MCF 10A (cell line): ENCODE measurements around the gene TBC1D4. TPM values are rescaled to one million over a fixed set of nuclear protein-coding genes. Genes with fewer than 3 reads are reported as not detected.

Source experiments
- BruUV-seq: library from RNA; stranded (reverse); fragments of 400-500 nt; replicated peaks from 2 replicates; lab custom pipeline; 2021; lab: Mats Ljungman, UMichigan
- CTCF ChIA-PET: fragments of 300-600 bp; sonication (Branson Sonifier 250); formaldehyde crosslinking; extraction: SDS; loops from one replicate; lab custom pipeline; 2021; ENCODE audit warnings: antibody characterized with exemption, inconsistent platforms; lab: Yijun Ruan, JAX
- POLR2A ChIA-PET: fragments of 300-600, 350-650 bp; sonication (Branson Sonifier 250); formaldehyde crosslinking; extraction: SDS; loops from one replicate; lab custom pipeline; 2020; ENCODE audit warnings: antibody characterized with exemption, inconsistent platforms; lab: Yijun Ruan, JAX
- DNase-seq: peaks from one replicate; pipeline ENCODE4 v3.0.0-alpha.2; 2018; ENCODE audit not compliant: unreplicated experiment
- H3K27ac Mint-ChIP-seq: one replicate; pipeline ENCODE4 v1.8.0; 2022; ENCODE audit warnings: mild to moderate bottlenecking, low read depth, mixed read lengths; ENCODE audit not compliant: unreplicated experiment
- H3K27me3 Mint-ChIP-seq: one replicate; pipeline ENCODE4 v1.8.0; 2022; ENCODE audit warnings: mixed read lengths; ENCODE audit not compliant: insufficient read depth, unreplicated experiment
- H3K36me3 Mint-ChIP-seq: one replicate; pipeline ENCODE4 v1.8.0; 2022; ENCODE audit warnings: mild to moderate bottlenecking, moderate library complexity, mixed read lengths; ENCODE audit not compliant: insufficient read depth, unreplicated experiment
- H3K4me1 Mint-ChIP-seq: one replicate; pipeline ENCODE4 v1.8.0; 2022; ENCODE audit warnings: mixed read lengths; ENCODE audit not compliant: insufficient read depth, unreplicated experiment
- H3K4me3 Mint-ChIP-seq: one replicate; pipeline ENCODE4 v1.8.0; 2022; ENCODE audit warnings: mild to moderate bottlenecking, moderate library complexity, mixed read lengths; ENCODE audit not compliant: unreplicated experiment
- H3K9me3 Mint-ChIP-seq: one replicate; pipeline ENCODE4 v1.8.0; 2022; ENCODE audit warnings: mixed read lengths; ENCODE audit not compliant: unreplicated experiment
- intact Hi-C: fragments of 100-400 bp; cut with micrococcal nuclease; formaldehyde crosslinking; loops from 2 replicates; pipeline ENCODE4 v1.14.1; 2022
- total RNA-seq: library from RNA; stranded (reverse); gene quantifications from 2 replicates; pipeline ENCODE4 v1.2.3, GENCODE V29; 2022
- TF ChIP-seq, protein P1 (sequence below): fragments of 200-600 bp; IDR thresholded peaks from one replicate; pipeline ENCODE4 v1.8.0; 2022; ENCODE audit warnings: antibody characterized with exemption, mild to moderate bottlenecking; ENCODE audit not compliant: unreplicated experiment

TBC1D4 gene
- total RNA-seq, 1 experiment from 2014 or later = 9.3 TPM

DNA sequence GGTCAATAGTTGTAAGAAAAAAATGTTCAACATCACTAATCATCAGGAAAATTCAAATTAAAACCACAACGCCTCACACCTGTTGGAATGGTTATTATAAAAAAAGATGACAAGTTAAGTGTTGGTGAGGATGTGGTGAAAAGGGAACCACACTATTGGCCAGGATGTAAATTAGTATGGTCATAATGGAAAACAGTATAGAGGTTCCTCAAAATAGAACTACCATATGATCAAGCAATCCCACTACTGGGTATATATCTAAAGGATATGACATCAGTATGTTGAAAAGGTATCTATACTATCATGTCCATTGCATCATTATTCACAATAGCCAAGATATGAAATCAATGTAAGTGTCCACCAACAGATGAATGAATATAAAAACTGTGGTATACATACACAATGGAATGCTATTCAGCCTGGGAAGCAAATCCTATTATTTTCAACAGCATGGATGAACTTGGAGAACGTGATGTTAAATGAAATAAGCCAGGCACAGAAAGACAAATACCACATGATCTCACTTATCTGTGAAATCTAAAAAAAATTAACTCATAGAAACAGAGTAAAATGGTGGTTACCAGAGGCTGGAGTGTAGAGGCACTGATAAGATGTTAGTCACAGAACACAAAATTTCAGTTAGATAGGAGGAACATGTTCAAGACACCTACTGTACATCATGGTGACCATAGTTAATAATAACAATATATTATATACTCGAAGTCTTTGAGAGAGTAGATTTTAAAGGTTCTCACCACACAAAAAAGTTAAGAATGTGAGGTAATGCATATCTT is 56.6 kb downstream of the TBC1D4 start:
- no TSS peak for BruUV-seq
- ChIA-PET CTCF (no interaction called here), POLR2A (interaction anchor here (0.7 to 1.3 kb wide), 2 partner anchors 8 to 20 kb away, joined by 3 to 4 read pairs; no protein-coding TSS in a partner anchor)
- H3K4me3 Mint-ChIP-seq = no peak overlapping the region
- H3K27me3 Mint-ChIP-seq = no peaks in the 10 kb centered on the region
- H3K27ac Mint-ChIP-seq = no peak overlapping the region
- TF ChIP-seq, protein P1, sequence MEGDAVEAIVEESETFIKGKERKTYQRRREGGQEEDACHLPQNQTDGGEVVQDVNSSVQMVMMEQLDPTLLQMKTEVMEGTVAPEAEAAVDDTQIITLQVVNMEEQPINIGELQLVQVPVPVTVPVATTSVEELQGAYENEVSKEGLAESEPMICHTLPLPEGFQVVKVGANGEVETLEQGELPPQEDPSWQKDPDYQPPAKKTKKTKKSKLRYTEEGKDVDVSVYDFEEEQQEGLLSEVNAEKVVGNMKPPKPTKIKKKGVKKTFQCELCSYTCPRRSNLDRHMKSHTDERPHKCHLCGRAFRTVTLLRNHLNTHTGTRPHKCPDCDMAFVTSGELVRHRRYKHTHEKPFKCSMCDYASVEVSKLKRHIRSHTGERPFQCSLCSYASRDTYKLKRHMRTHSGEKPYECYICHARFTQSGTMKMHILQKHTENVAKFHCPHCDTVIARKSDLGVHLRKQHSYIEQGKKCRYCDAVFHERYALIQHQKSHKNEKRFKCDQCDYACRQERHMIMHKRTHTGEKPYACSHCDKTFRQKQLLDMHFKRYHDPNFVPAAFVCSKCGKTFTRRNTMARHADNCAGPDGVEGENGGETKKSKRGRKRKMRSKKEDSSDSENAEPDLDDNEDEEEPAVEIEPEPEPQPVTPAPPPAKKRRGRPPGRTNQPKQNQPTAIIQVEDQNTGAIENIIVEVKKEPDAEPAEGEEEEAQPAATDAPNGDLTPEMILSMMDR = no peak
- no peaks in the 10 kb centered on the region for H3K36me3 Mint-ChIP-seq
- H3K9me3 Mint-ChIP-seq = no peaks in the 10 kb centered on the region
- no peaks in the 10 kb centered on the region for H3K4me1 Mint-ChIP-seq
- intact Hi-C loops = no loop called here
- DNase-seq = no peak

DNA sequence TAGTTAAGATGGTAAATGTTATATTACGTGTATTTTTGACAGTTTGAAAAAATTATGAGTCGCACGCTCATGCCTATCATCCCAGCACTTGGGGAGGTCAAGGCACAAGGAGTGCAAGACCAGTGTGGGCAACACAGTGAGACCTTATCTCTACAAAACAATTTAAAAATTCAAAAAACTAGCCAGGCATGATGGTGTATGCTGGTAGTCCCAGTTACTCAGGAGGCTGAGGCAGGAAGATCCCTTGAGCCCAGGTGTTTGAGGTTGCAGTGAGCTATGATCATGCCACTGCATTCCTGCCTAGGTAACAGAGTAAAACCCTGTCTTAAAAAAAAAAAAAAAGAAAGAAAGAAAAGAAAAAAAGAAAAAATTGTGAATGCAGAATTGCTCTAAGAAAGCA is 58.0 kb downstream of the TBC1D4 start:
- TF ChIP-seq, protein P1 = no peak
- H3K36me3 Mint-ChIP-seq = no peaks in the 10 kb centered on the region
- BruUV-seq = no TSS peak
- no peak overlapping the region for H3K27ac Mint-ChIP-seq
- H3K4me1 Mint-ChIP-seq = peaks cover 3% of the 10 kb centered on the region
- intact Hi-C loops = no loop called here
- ChIA-PET CTCF (no interaction called here), POLR2A (interaction anchor here (1.0 to 1.3 kb wide), 2 partner anchors 21 to 126 kb away, joined by 3 read pairs; partner anchors contain the start of gene UCHL3)
- no peak for DNase-seq
- no peak overlapping the region for H3K4me3 Mint-ChIP-seq
- no peaks in the 10 kb centered on the region for H3K9me3 Mint-ChIP-seq
- H3K27me3 Mint-ChIP-seq = no peaks in the 10 kb centered on the region

DNA sequence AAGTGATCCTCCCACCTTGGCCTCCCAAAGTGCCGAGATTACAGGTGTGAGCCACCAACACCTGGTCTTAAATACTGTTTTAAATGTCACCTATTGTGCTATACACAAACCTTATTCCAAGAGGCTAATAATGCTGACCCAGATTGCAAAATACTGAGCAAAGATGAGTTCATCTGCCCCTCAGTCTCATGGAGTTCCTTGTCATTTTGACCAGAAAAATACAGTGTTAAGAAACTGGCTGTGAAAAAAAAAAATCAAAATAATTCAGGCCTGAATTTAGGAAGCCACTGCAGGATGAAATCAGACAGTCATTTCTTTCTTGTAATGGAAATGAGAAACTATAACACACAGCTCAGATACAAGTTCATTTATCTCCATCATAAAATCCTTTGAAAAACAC is 59.9 kb downstream of the TBC1D4 start:
- H3K27me3 Mint-ChIP-seq = no peaks in the 10 kb centered on the region
- no TSS peak for BruUV-seq
- H3K27ac Mint-ChIP-seq = no peak overlapping the region
- CTCF ChIA-PET = no interaction called here
- POLR2A ChIA-PET = interaction anchor here (0.7 kb wide), 2 partner anchors 11 to 49 kb away, joined by 3 read pairs; no protein-coding TSS in a partner anchor
- intact Hi-C loops = no loop called here
- no peak for DNase-seq
- H3K9me3 Mint-ChIP-seq = no peaks in the 10 kb centered on the region
- peaks cover 19% of the 10 kb centered on the region for H3K4me1 Mint-ChIP-seq
- H3K36me3 Mint-ChIP-seq = no peaks in the 10 kb centered on the region
- TF ChIP-seq, protein P1 = no peak
- H3K4me3 Mint-ChIP-seq = no peak overlapping the region

DNA sequence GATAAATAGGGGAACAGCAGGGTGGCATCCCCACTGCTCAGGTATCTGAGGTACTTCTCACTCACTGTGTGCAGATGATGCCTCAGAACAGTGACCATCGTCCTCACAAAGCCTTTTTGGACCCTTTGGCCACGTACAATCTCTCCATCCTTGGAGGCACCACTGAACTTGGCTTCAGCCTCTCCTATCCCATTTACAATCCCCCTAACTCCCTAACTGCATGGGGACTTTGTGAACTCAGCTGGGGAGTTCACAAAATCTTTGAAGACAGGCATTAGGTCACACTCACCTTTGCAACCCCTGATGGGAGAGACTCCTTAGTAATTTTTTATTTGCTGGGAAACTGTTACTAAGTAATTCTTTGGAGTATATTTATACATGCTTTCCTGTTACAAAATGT is 60.8 kb downstream of the TBC1D4 start:
- H3K27ac Mint-ChIP-seq = no peak overlapping the region
- CTCF ChIA-PET = no interaction called here
- no peaks in the 10 kb centered on the region for H3K9me3 Mint-ChIP-seq
- BruUV-seq = no TSS peak
- intact Hi-C loops = no loop called here
- DNase-seq = no peak
- H3K4me1 Mint-ChIP-seq = peaks cover 28% of the 10 kb centered on the region
- TF ChIP-seq, protein P1 = no peak
- H3K36me3 Mint-ChIP-seq = no peaks in the 10 kb centered on the region
- H3K27me3 Mint-ChIP-seq = no peaks in the 10 kb centered on the region
- POLR2A ChIA-PET = interaction anchor here (1.0 kb wide), 1 partner anchor 118 kb away, joined by 4 read pairs; no protein-coding TSS in a partner anchor
- no peak overlapping the region for H3K4me3 Mint-ChIP-seq
